Measurements from ENCODE around the gene UBE2QL1. TPM values are rescaled to one million over a fixed set of nuclear protein-coding genes. Genes with fewer than 3 reads are reported as not detected.

UBE2QL1 gene
- total RNA-seq, 1 donor from 2014 or later, result 2.5 TPM

GRCh38 chr5:6539060-6539459 is 90.4 kb downstream of the UBE2QL1 start:
- no peaks in the 10 kb centered on the region for H3K36me3 ChIP-seq
- no peaks in the 10 kb centered on the region for H3K9me3 ChIP-seq
- peak in 1 of 2 donors; percentile 7 for DNase-seq (ENCODE audit: extremely low spot score in 2 of 2)
- no peak overlapping the region for H3K4me3 ChIP-seq
- H3K27me3 ChIP-seq, result no peaks in the 10 kb centered on the region
- no peak for TF ChIP-seq CTCF (IDR thresholded peaks at IDR 0.05)
- no peak for TF ChIP-seq POLR2AphosphoS5 (IDR thresholded peaks at IDR 0.05; ENCODE audit: insufficient read depth in 1 of 2, low read depth in 1 of 2)
- no peak for TF ChIP-seq POLR2A (IDR thresholded peaks at IDR 0.05)
- intact Hi-C loops (cut with DNase I), result no loop called here
- no peaks in the 10 kb centered on the region for H3K4me1 ChIP-seq
- no peak overlapping the region for H3K27ac ChIP-seq

DNA sequence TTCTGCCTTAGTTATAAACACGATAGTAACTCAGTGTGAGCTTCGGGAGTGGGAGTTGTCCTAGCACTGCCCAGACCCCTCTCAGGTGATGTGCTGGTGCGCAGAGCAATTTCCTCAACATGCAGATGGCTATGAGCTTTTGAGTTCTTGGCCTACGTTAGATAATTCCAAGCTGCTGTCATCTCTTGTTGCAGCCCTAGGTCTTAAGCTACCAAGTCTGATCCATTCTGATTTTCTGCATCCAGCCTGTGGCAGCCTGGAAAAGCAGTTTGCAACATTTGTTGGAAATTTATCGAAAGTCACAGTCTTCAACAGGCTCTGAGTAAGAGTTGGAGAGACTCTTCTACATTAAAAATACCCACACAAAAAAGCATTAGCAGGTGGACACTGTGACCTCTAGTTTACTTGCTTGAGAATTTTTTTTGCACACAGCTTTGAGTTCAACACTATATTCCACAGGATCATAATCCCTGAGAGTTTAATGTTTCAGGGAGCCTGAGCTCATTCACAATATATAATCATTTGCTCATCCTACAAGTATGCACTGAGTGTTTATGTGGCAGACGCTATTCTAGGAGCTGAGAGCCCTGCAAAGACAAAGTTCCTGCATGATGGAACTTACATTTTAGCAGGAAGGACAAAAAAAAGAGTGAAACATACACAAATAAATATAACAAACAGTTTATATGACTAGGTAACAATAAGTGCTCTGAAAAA is 91.6 kb downstream of the UBE2QL1 start:
- Histone ChIP-seq H3K4me3 (no peak overlapping the region), H3K27ac (no peak overlapping the region), H3K9me3 (no peaks in the 10 kb centered on the region), H3K36me3 (no peaks in the 10 kb centered on the region), H3K4me1 (no peaks in the 10 kb centered on the region), H3K27me3 (no peaks in the 10 kb centered on the region)
- DNase-seq (ENCODE audit: extremely low spot score in 2 of 2), result peak; percentile 25 to 49
- intact Hi-C loops (cut with DNase I), result no loop called here
- TF ChIP-seq POLR2AphosphoS5 (IDR thresholded peaks at IDR 0.05; ENCODE audit: insufficient read depth in 1 of 2, low read depth in 1 of 2) (no peak), POLR2A (IDR thresholded peaks at IDR 0.05) (no peak), CTCF (IDR thresholded peaks at IDR 0.05) (no peak)

GRCh38 chr5:6541256-6542013 is 92.8 kb downstream of the UBE2QL1 start:
- no peaks in the 10 kb centered on the region for H3K4me1 ChIP-seq
- no peak overlapping the region for H3K4me3 ChIP-seq
- no peaks in the 10 kb centered on the region for H3K9me3 ChIP-seq
- DNase-seq (ENCODE audit: extremely low spot score in 2 of 2), result peak; percentile 27 to 31
- no peaks in the 10 kb centered on the region for H3K27me3 ChIP-seq
- H3K36me3 ChIP-seq, result no peaks in the 10 kb centered on the region
- no peak overlapping the region for H3K27ac ChIP-seq
- intact Hi-C loops (cut with DNase I), result no loop called here
- TF ChIP-seq CTCF (IDR thresholded peaks at IDR 0.05) (no peak), POLR2A (IDR thresholded peaks at IDR 0.05) (no peak), POLR2AphosphoS5 (IDR thresholded peaks at IDR 0.05; ENCODE audit: insufficient read depth in 1 of 2, low read depth in 1 of 2) (no peak)

DNA sequence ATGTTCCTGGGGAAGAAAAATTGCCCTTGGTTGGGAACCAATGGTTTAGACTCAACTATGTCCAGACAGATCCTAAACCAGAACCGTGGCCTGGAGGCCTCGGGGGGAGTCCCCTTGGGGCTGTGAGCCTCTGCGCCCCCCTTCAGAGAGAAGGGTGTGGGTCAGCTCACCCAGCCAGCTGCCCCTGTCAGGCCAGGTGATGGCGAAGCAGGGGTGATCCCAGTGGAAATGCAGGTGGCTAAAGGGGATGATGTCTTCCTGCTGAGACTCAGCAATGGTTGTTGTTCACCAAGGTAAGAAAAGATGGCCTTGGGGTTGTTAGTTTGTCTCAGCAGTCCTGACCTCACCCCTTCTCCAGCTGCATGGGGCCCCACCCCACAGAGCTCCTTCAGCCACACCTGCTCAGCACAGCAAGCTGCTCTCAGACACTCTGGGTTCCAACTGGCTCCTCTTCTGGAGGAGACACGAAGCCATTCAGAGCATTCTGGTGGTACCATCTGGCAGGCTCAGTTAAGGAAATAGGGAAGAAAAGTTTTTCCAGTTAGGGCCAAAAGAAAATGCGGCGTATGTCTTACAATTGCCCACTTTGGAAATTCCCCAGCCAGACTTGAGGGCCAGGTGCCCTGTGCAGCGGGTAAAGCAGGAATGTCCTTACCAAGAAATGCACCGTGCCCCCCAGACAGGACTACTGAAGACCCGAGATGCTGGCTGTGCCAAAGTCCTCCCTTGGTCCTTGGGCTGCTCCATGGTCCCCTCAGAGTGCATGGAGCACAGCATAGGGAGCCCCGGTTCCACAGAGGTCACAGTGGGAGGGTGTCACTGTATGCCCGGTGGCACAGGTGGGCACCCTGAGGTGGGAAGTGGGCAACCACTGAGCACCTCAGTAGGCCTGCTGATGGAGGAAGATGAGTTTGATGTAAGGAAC is 94.0 kb downstream of the UBE2QL1 start:
- no peak overlapping the region for H3K27ac ChIP-seq
- peak; percentile 69 to 84 for DNase-seq (ENCODE audit: extremely low spot score in 2 of 2)
- no peaks in the 10 kb centered on the region for H3K27me3 ChIP-seq
- no peak overlapping the region for H3K4me3 ChIP-seq
- H3K36me3 ChIP-seq, result no peaks in the 10 kb centered on the region
- no peaks in the 10 kb centered on the region for H3K4me1 ChIP-seq
- intact Hi-C loops (cut with DNase I), result no loop called here
- H3K9me3 ChIP-seq, result no peaks in the 10 kb centered on the region
- TF ChIP-seq CTCF (IDR thresholded peaks at IDR 0.05), result no peak
- TF ChIP-seq POLR2A (IDR thresholded peaks at IDR 0.05), result no peak
- no peak for TF ChIP-seq POLR2AphosphoS5 (IDR thresholded peaks at IDR 0.05; ENCODE audit: insufficient read depth in 1 of 2, low read depth in 1 of 2)
